Activated effector memory CD4-positive, alpha-beta T cell treated with anti-CD3 and anti-CD28 coated beads, Interleukin-2, amount 50 U/mL, for 16 hours (primary cell): ENCODE results near the gene DUS1L.

Experiments used
- DNase-seq: peaks from one replicate; pipeline ENCODE4 v3.0.0-alpha.2; 2020

DUS1L gene

DNA sequence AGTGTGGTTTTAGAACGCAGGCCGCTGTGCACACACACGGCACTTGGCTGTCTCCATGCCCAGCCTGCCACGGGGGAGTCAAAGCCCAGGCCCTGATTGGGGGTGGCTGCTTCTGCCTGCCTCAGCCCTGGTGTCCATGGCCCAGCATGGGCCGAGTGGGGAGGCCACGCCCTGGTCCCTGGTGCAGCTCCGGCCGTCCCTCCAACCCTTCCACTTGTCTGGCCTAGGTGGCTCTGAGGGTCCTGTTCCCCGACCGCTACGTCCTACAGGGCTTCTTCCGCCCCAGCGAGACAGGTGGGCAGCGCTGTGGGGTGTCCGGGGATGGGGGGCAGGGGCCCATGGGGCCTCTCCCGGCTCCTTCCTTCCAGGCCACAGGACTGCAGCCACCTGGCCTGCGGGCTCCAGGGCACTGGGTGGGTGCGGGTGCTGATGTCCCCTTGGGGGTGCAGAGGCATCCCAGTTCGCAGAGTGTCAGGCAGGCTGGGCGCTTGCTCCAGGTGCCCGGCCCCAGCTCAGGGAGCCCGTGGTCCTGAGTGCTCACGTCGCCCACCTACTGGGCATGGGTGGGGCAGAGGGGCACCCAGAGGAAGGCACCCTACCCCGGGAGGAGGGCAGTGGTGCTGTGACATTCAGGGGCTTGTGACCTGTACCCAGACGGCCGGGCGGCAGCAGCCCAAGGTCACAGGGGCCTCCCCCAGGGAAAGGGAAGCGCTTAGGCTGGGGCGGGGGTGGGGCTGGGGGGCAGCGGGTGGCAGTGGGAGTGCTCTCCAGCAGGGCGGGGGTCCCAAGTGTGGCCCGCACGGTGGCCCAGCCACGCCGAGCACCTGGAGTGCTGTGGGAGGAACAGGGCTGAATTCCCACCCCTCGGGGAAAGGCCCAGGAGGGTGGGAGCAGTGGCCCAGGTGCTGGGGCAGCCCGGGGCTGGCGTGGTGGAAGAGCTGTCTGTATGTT is 54.8 kb downstream of the DUS1L start:
- DNase-seq = no peak

DNA sequence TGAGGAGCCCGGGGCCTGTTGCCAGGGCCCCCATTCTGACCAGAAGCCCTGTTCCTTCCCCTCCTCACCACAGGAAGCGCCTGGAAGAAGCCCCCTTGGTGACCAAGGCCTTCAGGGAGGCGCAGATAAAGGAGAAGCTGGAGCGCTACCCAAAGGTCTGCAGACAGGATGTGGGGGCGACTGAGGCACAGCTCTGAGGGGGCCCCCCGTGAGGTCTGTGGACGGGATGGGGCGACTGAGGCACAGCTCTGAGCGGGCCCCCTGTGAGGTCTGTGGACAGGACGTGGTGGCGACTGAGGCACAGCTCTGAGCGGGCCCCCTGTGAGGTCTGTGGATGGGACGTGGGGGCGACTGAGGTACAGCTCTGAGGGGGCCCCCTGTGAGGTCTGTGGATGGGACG is 56.2 kb downstream of the DUS1L start:
- DNase-seq = no peak

DNA sequence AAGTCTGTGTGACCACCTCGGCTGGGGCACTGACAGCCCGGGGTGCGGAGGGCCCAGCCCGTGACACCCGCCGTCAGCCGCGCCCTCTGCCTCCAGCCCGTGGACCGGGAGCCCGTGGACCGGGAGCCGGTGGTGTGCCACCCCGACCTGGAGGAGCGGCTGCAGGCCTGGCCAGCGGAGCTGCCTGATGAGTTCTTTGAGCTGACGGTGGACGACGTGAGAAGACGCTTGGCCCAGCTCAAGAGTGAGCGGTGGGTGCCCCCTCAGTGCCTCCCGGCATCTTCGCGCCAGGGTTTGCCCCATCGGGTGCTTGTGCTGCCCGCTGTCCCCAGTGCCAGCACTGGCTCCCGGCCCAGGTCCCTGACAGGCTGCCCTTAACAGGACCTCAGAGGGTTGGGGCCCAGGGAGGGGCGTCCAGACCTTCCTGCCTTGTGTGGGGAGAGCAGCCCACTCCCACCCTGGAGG is 56.6 kb downstream of the DUS1L start:
- no peak for DNase-seq

DNA sequence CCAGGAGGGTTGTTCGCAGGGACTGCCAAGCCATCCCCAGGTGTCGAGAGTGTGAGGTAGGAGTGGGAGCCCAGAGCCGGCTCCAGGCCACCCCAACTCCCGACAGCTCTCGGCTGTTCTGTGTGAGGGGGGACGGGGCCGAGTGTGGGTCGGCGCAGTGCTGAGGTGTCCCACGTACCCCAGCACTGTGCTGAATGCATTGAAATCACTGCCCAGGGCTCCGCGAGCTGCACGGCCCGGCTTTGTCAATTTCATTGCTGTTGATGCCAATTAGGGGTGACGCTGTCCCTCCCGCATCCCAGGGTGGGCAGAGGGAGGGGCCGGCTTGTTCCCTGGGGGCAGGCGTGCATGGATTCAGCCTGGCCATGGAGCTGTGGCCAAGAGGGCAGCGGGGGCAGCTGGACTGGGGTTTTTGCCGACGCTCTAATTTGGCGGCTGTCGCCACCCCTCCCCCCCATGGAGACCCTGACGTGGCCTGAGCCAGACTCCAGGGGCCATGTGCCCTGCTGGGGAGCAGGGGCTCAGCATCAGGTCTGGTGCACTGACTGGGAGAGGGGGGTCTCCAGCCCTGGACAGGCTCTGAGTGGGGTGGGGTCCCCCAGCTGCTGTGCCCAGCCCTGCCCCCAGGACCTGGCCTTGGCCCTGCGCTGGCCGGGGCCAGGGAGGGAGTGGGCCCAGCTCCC is 57.2 kb downstream of the DUS1L start:
- DNase-seq = no peak
